Measurements from ENCODE around the gene IGF1R. TPM values are rescaled to one million over a fixed set of nuclear protein-coding genes. Genes with fewer than 3 reads are reported as not detected.

Gene IGF1R
- total and polyA plus RNA-seq, 2 of the 13 experiments (the other 11 are each of a cell fraction or from before 2014, with no cell fraction given): 15.9 to 18.4 TPM

DNA sequence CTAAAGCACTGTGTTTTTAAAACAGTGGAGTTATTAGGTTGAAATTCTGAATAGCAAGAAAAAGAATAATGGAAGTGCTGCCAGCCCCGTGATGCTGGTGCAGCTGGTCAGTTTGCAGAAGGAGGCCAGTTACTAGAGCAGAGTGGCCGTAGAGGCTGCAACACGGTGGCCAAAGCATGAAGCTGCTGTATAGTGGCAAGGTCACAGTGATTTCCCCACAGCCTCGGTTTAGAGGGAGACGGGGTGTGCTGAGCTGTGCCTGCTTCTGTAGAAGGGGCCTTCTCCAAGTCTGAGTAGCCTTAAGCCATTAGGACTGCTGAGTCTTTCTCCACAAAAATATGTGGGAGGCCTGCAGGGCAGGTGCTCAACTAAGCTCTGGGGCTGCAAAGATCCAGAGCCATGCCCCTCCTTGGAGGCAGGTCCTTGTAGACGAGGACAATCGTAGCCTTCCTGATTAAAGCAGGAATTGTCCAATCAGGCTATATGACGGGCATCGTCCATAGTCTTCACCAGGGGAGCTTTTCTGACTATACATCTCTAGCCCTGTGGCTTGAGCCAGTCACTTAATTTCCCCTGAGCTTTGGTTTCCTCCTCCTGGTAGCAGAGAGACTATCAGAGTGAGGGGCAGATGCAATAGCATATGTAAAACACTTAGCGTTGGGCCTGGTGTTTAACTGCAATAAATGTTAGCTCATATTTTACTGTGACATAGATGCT is 207.6 kb downstream of the IGF1R start (continued):
- TF ChIP-seq, protein P1, sequence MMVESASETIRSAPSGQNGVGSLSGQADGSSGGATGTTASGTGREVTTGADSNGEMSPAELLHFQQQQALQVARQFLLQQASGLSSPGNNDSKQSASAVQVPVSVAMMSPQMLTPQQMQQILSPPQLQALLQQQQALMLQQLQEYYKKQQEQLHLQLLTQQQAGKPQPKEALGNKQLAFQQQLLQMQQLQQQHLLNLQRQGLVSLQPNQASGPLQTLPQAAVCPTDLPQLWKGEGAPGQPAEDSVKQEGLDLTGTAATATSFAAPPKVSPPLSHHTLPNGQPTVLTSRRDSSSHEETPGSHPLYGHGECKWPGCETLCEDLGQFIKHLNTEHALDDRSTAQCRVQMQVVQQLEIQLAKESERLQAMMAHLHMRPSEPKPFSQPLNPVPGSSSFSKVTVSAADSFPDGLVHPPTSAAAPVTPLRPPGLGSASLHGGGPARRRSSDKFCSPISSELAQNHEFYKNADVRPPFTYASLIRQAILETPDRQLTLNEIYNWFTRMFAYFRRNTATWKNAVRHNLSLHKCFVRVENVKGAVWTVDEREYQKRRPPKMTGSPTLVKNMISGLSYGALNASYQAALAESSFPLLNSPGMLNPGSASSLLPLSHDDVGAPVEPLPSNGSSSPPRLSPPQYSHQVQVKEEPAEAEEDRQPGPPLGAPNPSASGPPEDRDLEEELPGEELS (CRISPR knock-in tag; IDR thresholded peaks at IDR 0.05): no peak
- TF ChIP-seq SP140L (CRISPR knock-in tag; IDR thresholded peaks at IDR 0.05; ENCODE audit: borderline replicate concordance) (no peak), ZKSCAN5 (CRISPR knock-in tag; IDR thresholded peaks at IDR 0.05) (no peak)

DNA sequence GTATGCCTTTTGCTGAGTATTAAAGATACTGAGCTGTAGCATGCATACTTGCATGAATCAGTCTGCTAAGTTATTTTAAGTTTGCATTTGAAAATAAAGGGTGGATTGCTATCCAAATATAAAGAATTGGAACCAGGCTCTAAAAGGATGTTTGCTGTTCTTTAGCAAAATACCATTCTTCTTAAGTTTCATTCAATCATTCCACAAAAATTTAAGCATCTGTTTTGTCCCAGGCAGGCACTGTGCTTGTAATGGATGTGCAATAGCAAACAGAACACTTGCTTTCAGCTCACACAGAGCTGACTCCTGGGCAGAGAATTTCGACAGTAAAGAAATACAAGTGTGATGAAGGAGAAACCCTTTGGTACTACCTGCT is 208.2 kb downstream of the IGF1R start:
- Histone ChIP-seq H3K4me3 (replicated peaks in 1 of 3; ENCODE audit: insufficient read depth in 1 of 3, low read depth in 2 of 3, low read length in 3 of 3) (no peak overlapping the region), H3K4me1 (ENCODE audit: insufficient read depth, low read length) (peaks cover 49% of the 10 kb centered on the region), H3K9ac (ENCODE audit: insufficient read depth, low read depth, low read length) (no peak overlapping the region), H2AFZ (ENCODE audit: low read length) (no peak overlapping the region), H3K36me3 (replicated peaks in 1 of 2; ENCODE audit: control insufficient read depth in 1 of 2, insufficient read depth in 2 of 2, low read length in 2 of 2) (no peaks in the 10 kb centered on the region), H3K27ac (ENCODE audit: extremely low read length, insufficient read depth, low read length) (no peak overlapping the region), H3K27me3 (ENCODE audit: control insufficient read depth in 1 of 2, insufficient read depth in 2 of 2, low read length in 2 of 2) (no peaks in the 10 kb centered on the region), H3K79me2 (ENCODE audit: insufficient read depth, low read length) (peaks cover 70% of the 10 kb centered on the region), H4K20me1 (ENCODE audit: insufficient read depth, low read length) (peaks cover 63% of the 10 kb centered on the region), H3K9me3 (ENCODE audit: low read length) (no peaks in the 10 kb centered on the region), H3K4me2 (ENCODE audit: low read depth, low read length) (no peak overlapping the region)
- CTCF ChIA-PET (ENCODE audit: low intra/inter-chr PET ratio, low total read pairs): no interaction called here
- intact Hi-C loops (cut with micrococcal nuclease; ENCODE audit: unreplicated experiment) (no loop called here), in situ Hi-C loops (cut with HindIII; ENCODE audit: extremely low pct_ligation_motif_present, low pct_unique_long_range_greater_than_20kb) (no loop called here)
- FAIRE-seq (no peak), ATAC-seq (no peak), DNase-seq (ENCODE audit: low spot score) (no peak)
- WGBS (ENCODE audit: low lambda C conversion rate): 93% methylated on average over 1 of the region's 1 CpG
- POLR2A ChIA-PET: no interaction called here
- BruUV-seq (replicated peaks): no TSS peak
- TF ChIP-seq ZNF792 (CRISPR knock-in tag; IDR thresholded peaks at IDR 0.05) (no peak), NFIC (IDR thresholded peaks at IDR 0.05; ENCODE audit: low read length) (no peak), MED13 (CRISPR knock-in tag; IDR thresholded peaks at IDR 0.05) (no peak), NCOA5 (CRISPR knock-in tag; IDR thresholded peaks at IDR 0.05) (no peak), ZNF605 (CRISPR knock-in tag; IDR thresholded peaks at IDR 0.05) (no peak), ZNF350 (CRISPR knock-in tag; IDR thresholded peaks at IDR 0.05; ENCODE audit: borderline replicate concordance, low read depth) (no peak), EHMT2 (IDR thresholded peaks at IDR 0.05; ENCODE audit: borderline replicate concordance, low read depth, low read length) (no peak)
- TF ChIP-seq, protein P2, sequence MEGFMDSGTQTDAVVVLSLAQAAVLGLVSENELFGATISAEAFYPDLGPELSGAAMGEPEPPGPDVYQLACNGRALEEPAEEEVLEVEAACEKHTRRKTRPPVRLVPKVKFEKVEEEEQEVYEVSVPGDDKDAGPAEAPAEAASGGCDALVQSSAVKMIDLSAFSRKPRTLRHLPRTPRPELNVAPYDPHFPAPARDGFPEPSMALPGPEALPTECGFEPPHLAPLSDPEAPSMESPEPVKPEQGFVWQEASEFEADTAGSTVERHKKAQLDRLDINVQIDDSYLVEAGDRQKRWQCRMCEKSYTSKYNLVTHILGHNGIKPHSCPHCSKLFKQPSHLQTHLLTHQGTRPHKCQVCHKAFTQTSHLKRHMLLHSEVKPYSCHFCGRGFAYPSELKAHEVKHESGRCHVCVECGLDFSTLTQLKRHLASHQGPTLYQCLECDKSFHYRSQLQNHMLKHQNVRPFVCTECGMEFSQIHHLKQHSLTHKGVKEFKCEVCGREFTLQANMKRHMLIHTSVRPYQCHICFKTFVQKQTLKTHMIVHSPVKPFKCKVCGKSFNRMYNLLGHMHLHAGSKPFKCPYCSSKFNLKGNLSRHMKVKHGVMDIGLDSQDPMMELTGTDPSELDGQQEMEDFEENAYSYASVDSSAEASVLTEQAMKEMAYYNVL (CRISPR knock-in tag; IDR thresholded peaks at IDR 0.05; ENCODE audit: borderline replicate concordance): no peak
